Measurements from ENCODE around the gene EIF2B1. TPM values are rescaled to one million over a fixed set of nuclear protein-coding genes. Genes with fewer than 3 reads are reported as not detected.
"Not testable (repeated sequence)": the region's sequence is repeated elsewhere in the genome, so short reads cannot be mapped to it uniquely, and the experiment has no call there.

EIF2B1 gene
- total RNA-seq, 4 donors from 2014 or later, result 46.0 to 121 (median 92.3) TPM

DNA sequence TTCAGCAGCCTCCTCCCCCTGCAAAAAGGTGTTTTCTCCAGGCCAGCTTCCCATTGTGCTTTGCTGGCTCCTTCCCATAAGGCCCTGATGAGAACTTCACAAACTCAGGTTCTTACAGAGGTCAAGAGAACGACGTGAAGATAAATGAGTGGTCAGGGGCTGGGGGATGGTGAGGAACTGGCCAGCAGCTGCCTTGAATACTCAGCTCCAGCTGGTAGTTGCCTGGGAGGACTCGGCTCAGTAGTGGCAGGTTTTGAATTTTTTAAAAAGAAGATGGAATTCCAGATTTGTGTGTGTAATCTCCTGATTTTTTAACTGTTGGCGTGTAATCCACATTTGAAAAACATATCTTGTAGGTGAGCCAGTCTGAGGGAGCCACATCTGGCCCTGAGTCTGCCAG lies 25.7 kb downstream of the EIF2B1 start:
- no peaks in the 10 kb centered on the region for H3K9me3 ChIP-seq
- H3K4me1 ChIP-seq, result peaks cover 0 to 15% (median 4%) of the 10 kb centered on the region in 4 donors
- H3K27me3 ChIP-seq, result no peaks in the 10 kb centered on the region
- DNase-seq, result no peak
- H3K36me3 ChIP-seq, result peaks cover 0 to 42% (median 19%) of the 10 kb centered on the region in 4 donors
- intact Hi-C loops (cut with DNase I; ENCODE audit: low total_unique reads) (no loop called here), in situ Hi-C loops (cut with MboI; ENCODE audit: low pct_ligation_motif_present in 1 of 4, low pct_unique_long_range_greater_than_20kb in 1 of 4, low sequenced_read_pairs in 3 of 4) (no loop called here)
- TF ChIP-seq POLR2A (IDR thresholded peaks at IDR 0.05) (no peak), POLR2AphosphoS5 (IDR thresholded peaks at IDR 0.05) (no peak), EP300 (IDR thresholded peaks at IDR 0.05; ENCODE audit: low read depth) (no peak)
- TF ChIP-seq, protein P1, sequence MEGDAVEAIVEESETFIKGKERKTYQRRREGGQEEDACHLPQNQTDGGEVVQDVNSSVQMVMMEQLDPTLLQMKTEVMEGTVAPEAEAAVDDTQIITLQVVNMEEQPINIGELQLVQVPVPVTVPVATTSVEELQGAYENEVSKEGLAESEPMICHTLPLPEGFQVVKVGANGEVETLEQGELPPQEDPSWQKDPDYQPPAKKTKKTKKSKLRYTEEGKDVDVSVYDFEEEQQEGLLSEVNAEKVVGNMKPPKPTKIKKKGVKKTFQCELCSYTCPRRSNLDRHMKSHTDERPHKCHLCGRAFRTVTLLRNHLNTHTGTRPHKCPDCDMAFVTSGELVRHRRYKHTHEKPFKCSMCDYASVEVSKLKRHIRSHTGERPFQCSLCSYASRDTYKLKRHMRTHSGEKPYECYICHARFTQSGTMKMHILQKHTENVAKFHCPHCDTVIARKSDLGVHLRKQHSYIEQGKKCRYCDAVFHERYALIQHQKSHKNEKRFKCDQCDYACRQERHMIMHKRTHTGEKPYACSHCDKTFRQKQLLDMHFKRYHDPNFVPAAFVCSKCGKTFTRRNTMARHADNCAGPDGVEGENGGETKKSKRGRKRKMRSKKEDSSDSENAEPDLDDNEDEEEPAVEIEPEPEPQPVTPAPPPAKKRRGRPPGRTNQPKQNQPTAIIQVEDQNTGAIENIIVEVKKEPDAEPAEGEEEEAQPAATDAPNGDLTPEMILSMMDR (IDR thresholded peaks at IDR 0.05), result no peak
- 78 to 88% methylated on average over 2 to 4 of the region's 4 CpGs for WGBS, 2 donors (ENCODE audit: low coverage in 1 of 2)
- H3K27ac ChIP-seq, result peak overlapping the region in 2 of 4 donors; percentile 3 to 39
- H3K4me3 ChIP-seq, result no peak overlapping the region

DNA sequence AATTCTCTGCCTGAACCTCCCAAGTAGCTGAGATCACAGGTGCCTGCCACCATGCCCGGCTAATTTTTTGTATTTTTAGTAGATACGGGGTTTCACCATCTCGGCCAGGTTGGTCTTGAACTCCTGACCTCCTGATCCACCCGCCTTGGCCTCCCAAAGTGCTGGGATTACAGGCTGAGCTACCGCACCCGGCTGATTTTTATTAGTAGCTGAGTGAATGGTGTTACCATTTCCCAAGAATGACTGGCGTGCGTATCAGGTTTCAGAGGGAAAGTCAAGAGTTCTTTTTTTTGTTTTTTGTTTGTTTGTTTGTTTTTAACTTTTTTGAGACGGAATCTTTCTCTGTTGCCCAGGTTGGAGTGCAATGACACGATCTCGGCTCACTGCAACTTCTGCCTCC lies 30.0 kb downstream of the EIF2B1 start:
- H3K9me3 ChIP-seq; H3K36me3 ChIP-seq; intact Hi-C loops (cut with DNase I; ENCODE audit: low total_unique reads); in situ Hi-C loops (cut with MboI; ENCODE audit: low pct_ligation_motif_present in 1 of 4, low pct_unique_long_range_greater_than_20kb in 1 of 4, low sequenced_read_pairs in 3 of 4); H3K4me3 ChIP-seq; H3K27ac ChIP-seq; H3K27me3 ChIP-seq; DNase-seq: not testable (repeated sequence)
- peaks cover 0 to 24% (median 13%) of the 10 kb centered on the region in 4 donors for H3K4me1 ChIP-seq
- 87 to 94% methylated on average over 4 to 11 of the region's 11 CpGs for WGBS, 2 donors (ENCODE audit: low coverage in 1 of 2)

DNA sequence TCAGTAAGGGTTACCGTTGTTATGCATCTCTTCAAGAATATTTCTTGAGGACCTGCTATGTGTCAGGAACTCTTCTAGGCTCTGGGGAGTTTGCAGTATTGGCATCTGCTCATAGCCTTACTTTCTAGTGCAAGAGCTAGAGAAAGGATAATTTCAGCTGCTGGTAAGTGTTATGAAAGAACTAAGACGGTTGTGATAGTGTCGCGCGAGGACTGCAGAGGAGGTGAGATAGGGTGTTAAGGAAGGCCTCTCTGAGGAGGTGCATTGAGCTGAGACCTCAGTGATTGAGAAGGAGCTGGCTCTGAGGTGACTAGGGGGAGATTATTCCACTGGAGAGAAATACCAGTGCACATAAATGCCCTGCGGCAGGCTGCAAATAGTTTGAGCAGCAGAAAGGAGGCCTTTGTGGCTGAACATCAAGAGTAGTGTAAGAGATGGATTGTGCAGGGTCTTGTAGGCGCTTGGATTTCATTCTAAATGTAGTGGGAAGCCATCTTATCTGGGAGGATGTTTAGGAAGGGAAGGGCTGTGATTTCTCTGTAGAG lies 30.8 kb downstream of the EIF2B1 start:
- no peaks in the 10 kb centered on the region for H3K9me3 ChIP-seq
- no peaks in the 10 kb centered on the region for H3K27me3 ChIP-seq
- peak overlapping the region; percentile 72 to 94 (median 90) for H3K4me3 ChIP-seq
- intact Hi-C loops (cut with DNase I; ENCODE audit: low total_unique reads) (no loop called here), in situ Hi-C loops (cut with MboI; ENCODE audit: low pct_ligation_motif_present in 1 of 4, low pct_unique_long_range_greater_than_20kb in 1 of 4, low sequenced_read_pairs in 3 of 4) (no loop called here)
- WGBS, 2 donors (ENCODE audit: low coverage in 1 of 2), result 5 to 11% methylated on average over 6 to 7 of the region's 7 CpGs
- TF ChIP-seq, protein P1 (IDR thresholded peaks at IDR 0.05), result no peak
- TF ChIP-seq POLR2A (IDR thresholded peaks at IDR 0.05), result no peak
- no peak for TF ChIP-seq POLR2AphosphoS5 (IDR thresholded peaks at IDR 0.05)
- TF ChIP-seq EP300 (IDR thresholded peaks at IDR 0.05; ENCODE audit: low read depth), result no peak
- peak overlapping the region; percentile 87 to 93 (median 89) for H3K27ac ChIP-seq
- H3K4me1 ChIP-seq, result peaks cover 0 to 24% (median 13%) of the 10 kb centered on the region in 4 donors
- DNase-seq, result no peak
- H3K36me3 ChIP-seq, result peaks cover 0 to 6% (median 3%) of the 10 kb centered on the region in 4 donors

DNA sequence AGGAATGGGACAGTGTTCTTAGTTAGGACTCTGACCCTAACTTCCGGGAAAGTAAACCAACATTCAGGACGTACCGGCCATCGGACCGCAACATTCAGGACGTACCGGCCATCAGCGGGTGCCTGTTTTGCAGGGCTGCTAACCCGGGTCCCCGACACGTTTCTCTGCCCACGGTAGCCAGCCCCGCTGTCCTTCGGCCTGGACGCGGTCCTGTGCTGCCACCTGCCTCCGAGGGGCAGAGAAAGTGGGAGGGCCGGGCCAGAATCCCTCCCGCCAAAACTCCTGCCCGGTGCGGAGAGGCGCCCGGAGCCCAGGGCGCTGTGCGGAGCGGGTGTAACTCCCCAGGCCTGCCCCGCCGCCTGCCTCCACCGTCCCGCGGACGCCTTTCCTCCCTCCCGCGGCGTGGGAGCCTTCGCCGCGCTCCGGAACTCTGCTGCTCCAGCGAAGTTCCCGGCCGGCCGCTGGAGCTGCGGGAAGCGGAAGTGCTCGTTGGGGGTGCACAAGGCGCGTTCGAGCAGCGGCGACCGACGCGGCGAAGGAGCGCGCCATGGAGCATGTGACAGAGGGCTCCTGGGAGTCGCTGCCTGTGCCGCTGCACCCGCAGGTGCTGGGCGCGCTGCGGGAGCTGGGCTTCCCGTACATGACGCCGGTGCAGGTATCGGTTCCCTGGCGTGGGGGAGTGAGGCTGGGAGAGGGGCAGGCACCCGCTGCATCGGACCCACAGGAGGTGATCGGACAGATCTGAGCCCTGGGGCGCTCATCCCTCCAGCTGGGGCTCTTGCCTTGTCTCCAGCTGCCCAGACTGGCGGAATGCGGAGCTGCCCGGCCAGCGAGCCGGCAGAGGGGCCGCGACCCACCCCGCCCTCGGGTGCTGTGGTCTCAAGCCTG lies 31.6 kb downstream of the EIF2B1 start, which contains the start of gene DDX55:
DDX55 (plus strand) TSS at position 498 of the 888 bp plus-strand sequence; CDS start at position 548, 50 bp downstream.
- no peaks in the 10 kb centered on the region for H3K9me3 ChIP-seq
- intact Hi-C loops (cut with DNase I; ENCODE audit: low total_unique reads), result no loop called here
- TF ChIP-seq POLR2AphosphoS5 (IDR thresholded peaks at IDR 0.05) (peak; percentile 83 to 90 (median 86)), POLR2A (IDR thresholded peaks at IDR 0.05) (peak; percentile 66), EP300 (IDR thresholded peaks at IDR 0.05; ENCODE audit: low read depth) (no peak)
- TF ChIP-seq, protein P1 (IDR thresholded peaks at IDR 0.05), result peak; percentile 23 to 44 (median 32)
- H3K4me3 ChIP-seq, result peak within 1 kb of the TSS; percentile 72 to 94 (median 90)
- peak within 1 kb of the TSS; percentile 87 to 93 (median 89) for H3K27ac ChIP-seq
- WGBS, 2 donors (ENCODE audit: low coverage in 1 of 2), result 0% methylated on average over 37 of the region's 81 CpGs; no CpG with 5 or more reads in 1 of the 2 donors
- peak; percentile 84 for DNase-seq
- H3K36me3 ChIP-seq, result peaks cover 0 to 10% (median 3%) of the 10 kb centered on the region in 4 donors
- peaks cover 0 to 24% (median 13%) of the 10 kb centered on the region in 4 donors for H3K4me1 ChIP-seq
- H3K27me3 ChIP-seq, result no peaks in the 10 kb centered on the region
- in situ Hi-C loops (cut with MboI; ENCODE audit: low pct_ligation_motif_present in 1 of 4, low pct_unique_long_range_greater_than_20kb in 1 of 4, low sequenced_read_pairs in 3 of 4), result no loop called here

Measured in transverse colon (tissue), 4 donors.